ENCODE data around the gene ARHGAP44. TPM values are rescaled to one million over a fixed set of nuclear protein-coding genes. Genes with fewer than 3 reads are reported as not detected.

ARHGAP44 gene
- total RNA-seq, 2 donors from 2014 or later, result 0.21 TPM; not detected in 1

DNA sequence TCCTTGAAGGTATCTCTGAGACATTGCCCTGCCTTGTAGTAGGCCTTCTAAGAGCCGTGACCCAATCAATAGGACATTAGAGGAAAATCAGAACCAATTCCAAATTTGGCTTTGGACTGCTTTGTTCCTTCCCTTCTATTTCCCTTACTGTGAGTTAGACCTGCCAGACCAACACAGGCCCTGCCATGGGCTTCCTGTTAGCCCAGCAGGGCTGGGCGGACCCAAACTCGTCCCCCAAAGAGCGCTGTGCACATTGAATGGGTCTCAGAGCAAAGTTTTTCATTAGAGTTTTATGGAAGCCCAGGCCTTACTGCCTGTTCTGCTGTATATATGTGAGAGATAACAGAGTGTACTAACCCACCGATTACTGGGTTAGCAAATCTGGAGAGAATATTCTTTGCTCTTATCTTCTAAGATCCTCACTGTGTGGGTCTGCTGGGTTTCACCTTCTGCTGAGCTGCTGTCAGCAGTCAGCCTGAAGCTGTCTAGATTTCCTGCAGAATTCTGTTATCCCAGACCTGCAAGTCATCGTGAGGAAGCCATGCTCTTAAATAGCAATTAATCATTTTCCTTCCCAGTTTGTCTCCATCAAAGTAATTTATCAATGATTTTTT, 5.7 kb downstream of the ARHGAP44 start:
- Mint-ChIP-seq H3K4me1 (ENCODE audit: low read depth in 2 of 2) (peaks cover 4% of the 10 kb centered on the region in 2 donors), H3K27me3 (peaks cover 9 to 35% of the 10 kb centered on the region in 2 donors), H3K27ac (no peak overlapping the region), H3K36me3 (no peaks in the 10 kb centered on the region), H3K9me3 (peaks cover 5% of the 10 kb centered on the region), H3K4me3 (no peak overlapping the region)
- DNase-seq (ENCODE audit: low spot score) (no peak), ATAC-seq (no peak)

DNA sequence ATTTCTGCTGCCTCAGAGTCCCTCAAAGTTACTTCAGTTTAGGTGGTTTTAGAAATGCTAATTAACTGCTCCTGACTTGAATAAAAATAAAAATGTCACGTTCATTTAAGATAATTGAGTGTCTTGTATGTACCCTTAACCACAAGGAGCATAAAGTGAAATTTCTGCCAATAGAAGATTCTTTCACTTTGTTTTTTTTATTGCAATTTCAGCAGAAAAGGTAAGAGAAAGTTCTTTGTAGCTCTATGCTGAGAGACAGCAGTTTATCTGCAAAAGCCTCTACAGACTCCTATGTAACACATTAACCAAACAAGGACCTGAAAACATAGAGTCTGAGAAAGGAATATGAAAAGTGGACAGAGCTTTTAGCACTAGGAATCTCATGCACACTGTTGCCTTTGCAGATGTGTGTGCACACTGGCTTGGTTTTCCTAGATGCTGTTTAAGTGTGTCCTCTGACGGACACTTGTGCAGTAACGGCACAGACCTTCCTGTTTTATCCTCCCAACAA, 11.6 kb downstream of the ARHGAP44 start:
- peaks cover 8% of the 10 kb centered on the region for H3K9me3 Mint-ChIP-seq
- H3K36me3 Mint-ChIP-seq, result no peaks in the 10 kb centered on the region
- peaks cover 0 to 13% of the 10 kb centered on the region in 2 donors for H3K27me3 Mint-ChIP-seq
- H3K4me1 Mint-ChIP-seq (ENCODE audit: low read depth in 2 of 2), result no peaks in the 10 kb centered on the region
- no peak overlapping the region for H3K4me3 Mint-ChIP-seq
- no peak for DNase-seq (ENCODE audit: low spot score)
- no peak overlapping the region for H3K27ac Mint-ChIP-seq
- no peak for ATAC-seq

- H3K4me1 Mint-ChIP-seq (ENCODE audit: low read depth in 2 of 2), result no peaks in the 10 kb centered on the region
- DNase-seq (ENCODE audit: low spot score) (no peak), ATAC-seq (no peak)
- H3K4me3 Mint-ChIP-seq, result no peak overlapping the region
- H3K27ac Mint-ChIP-seq, result no peak overlapping the region
- peaks cover 9% of the 10 kb centered on the region for H3K36me3 Mint-ChIP-seq
- H3K27me3 Mint-ChIP-seq, result no peaks in the 10 kb centered on the region
- peaks cover 23% of the 10 kb centered on the region for H3K9me3 Mint-ChIP-seq
Observed at GRCh38 chr17:12806630-12807029, 17.3 kb downstream of the ARHGAP44 start.

DNA sequence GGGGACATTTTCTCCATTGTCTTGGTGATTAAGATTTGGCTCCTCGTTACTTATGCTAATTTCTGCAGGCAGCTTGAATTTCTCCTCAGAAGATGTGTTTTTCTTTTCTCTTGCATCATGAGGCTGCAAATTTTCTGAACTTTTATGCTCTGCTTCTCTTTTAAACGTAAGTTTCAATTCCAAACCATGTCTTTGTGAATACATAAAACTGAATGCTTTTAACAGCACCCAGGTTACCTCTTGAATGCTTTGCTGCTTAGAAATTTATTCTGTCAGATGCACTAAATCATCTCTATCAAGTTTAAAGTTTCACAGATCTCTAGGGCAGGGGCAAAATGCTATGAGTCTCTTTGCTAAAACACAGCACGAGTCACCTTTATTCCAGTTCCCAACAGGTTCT, 19.4 kb downstream of the ARHGAP44 start:
- peaks cover 9% of the 10 kb centered on the region for H3K36me3 Mint-ChIP-seq
- H3K27ac Mint-ChIP-seq, result no peak overlapping the region
- DNase-seq (ENCODE audit: low spot score), result no peak
- H3K9me3 Mint-ChIP-seq, result peaks cover 23% of the 10 kb centered on the region
- no peaks in the 10 kb centered on the region for H3K27me3 Mint-ChIP-seq
- ATAC-seq, result no peak
- no peaks in the 10 kb centered on the region for H3K4me1 Mint-ChIP-seq (ENCODE audit: low read depth in 2 of 2)
- no peak overlapping the region for H3K4me3 Mint-ChIP-seq

GRCh38 chr17:12812877-12813276, 23.6 kb downstream of the ARHGAP44 start:
- ATAC-seq, result no peak
- Mint-ChIP-seq H3K36me3 (no peaks in the 10 kb centered on the region), H3K9me3 (peaks cover 15% of the 10 kb centered on the region)

DNA sequence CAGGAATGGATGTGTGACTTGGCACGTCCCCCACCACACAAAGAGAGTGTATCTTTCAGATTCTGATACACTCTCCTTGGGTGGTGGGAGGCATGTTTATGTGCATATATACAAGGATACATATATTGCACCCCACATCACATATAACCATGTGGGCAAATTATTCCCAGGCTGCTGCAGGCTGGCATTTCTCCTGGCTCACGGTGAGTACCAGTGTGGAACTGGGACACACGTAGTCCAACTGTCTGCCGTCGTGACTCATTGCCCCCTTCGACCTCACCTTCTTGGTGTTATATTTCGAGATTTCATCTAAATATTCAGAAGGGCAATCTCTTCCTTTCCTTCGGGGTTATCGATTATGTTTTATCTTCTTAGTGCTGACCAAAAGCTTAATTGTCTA, 24.4 kb downstream of the ARHGAP44 start:
- ATAC-seq, result no peak
- peaks cover 0 to 13% of the 10 kb centered on the region in 2 donors for H3K27me3 Mint-ChIP-seq
- no peak for DNase-seq (ENCODE audit: low spot score)
- H3K27ac Mint-ChIP-seq, result no peak overlapping the region
- no peak overlapping the region for H3K4me3 Mint-ChIP-seq
- no peaks in the 10 kb centered on the region for H3K36me3 Mint-ChIP-seq
- no peaks in the 10 kb centered on the region for H3K4me1 Mint-ChIP-seq (ENCODE audit: low read depth in 2 of 2)
- peaks cover 15% of the 10 kb centered on the region for H3K9me3 Mint-ChIP-seq

More at GRCh38 chr17:12812877-12813276, 23.6 kb downstream of the ARHGAP44 start:
- Mint-ChIP-seq H3K4me1 (ENCODE audit: low read depth in 2 of 2) (no peaks in the 10 kb centered on the region), H3K4me3 (no peak overlapping the region), H3K27ac (no peak overlapping the region), H3K27me3 (peaks cover 0 to 13% of the 10 kb centered on the region in 2 donors)
- DNase-seq (ENCODE audit: low spot score), result no peak

DNA sequence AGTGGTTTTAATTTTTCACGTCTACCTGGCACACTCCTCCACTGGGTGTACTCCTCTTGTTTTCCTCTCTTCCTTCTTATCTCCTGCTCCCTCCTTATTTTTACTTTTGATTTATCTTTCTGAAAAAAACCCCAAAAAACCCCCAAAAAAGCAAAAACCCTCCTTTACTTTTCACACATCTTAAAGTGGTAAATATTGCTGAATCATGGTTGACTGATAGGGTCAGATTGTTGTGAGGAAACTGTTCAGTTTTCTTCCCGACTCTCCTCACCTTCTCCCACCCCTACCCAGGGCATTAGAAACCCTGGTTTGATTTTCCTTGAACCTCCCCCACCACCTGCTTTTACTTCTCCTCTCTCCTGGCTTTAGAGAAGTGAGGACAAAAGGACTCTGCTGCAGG, 25.4 kb downstream of the ARHGAP44 start:
- H3K27ac Mint-ChIP-seq, result no peak overlapping the region
- no peaks in the 10 kb centered on the region for H3K4me1 Mint-ChIP-seq (ENCODE audit: low read depth in 2 of 2)
- peaks cover 0 to 13% of the 10 kb centered on the region in 2 donors for H3K27me3 Mint-ChIP-seq
- DNase-seq (ENCODE audit: low spot score), result no peak
- peaks cover 6% of the 10 kb centered on the region for H3K9me3 Mint-ChIP-seq
- no peaks in the 10 kb centered on the region for H3K36me3 Mint-ChIP-seq
- no peak overlapping the region for H3K4me3 Mint-ChIP-seq
- ATAC-seq, result no peak

DNA sequence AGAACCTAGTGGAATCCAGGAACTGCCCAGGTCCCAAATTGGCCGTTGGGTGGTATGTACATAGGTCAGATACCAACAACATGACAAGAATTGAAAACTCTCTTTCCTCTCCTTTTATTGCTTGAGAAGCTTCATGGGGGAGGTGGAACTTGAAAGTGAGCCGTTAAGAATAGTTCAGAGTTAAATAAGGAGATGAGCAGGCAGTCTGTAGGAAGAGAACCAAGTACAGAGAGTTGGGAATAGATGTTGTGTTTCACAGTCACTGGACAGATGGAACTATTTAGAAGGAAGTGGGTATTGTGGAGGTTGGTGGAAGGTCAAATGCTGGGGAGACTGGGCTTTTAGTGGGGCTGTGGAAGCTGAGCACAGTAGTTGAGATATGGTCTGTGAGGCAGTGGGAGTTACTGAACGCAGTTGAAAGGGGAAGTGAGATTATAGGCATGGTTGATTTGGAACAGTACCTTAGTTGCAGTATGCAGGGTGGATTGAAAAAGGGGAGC, 26.4 kb downstream of the ARHGAP44 start:
- H3K36me3 Mint-ChIP-seq, result no peaks in the 10 kb centered on the region
- H3K9me3 Mint-ChIP-seq, result peaks cover 7% of the 10 kb centered on the region
- no peak for ATAC-seq
- H3K27me3 Mint-ChIP-seq, result peaks cover 0 to 13% of the 10 kb centered on the region in 2 donors
- DNase-seq (ENCODE audit: low spot score), result no peak
- H3K4me3 Mint-ChIP-seq, result no peak overlapping the region
- H3K27ac Mint-ChIP-seq, result no peak overlapping the region
- H3K4me1 Mint-ChIP-seq (ENCODE audit: low read depth in 2 of 2), result no peaks in the 10 kb centered on the region

GRCh38 chr17:12821376-12821940, 32.2 kb downstream of the ARHGAP44 start:
- peaks cover 3% of the 10 kb centered on the region for H3K9me3 Mint-ChIP-seq
- H3K4me3 Mint-ChIP-seq, result no peak overlapping the region
- no peak for DNase-seq (ENCODE audit: low spot score)
- no peaks in the 10 kb centered on the region for H3K36me3 Mint-ChIP-seq
- ATAC-seq, result no peak
- no peaks in the 10 kb centered on the region for H3K27me3 Mint-ChIP-seq
- H3K4me1 Mint-ChIP-seq (ENCODE audit: low read depth in 2 of 2), result no peaks in the 10 kb centered on the region
- H3K27ac Mint-ChIP-seq, result no peak overlapping the region

- Mint-ChIP-seq H3K9me3 (peaks cover 7% of the 10 kb centered on the region), H3K36me3 (peaks cover 4% of the 10 kb centered on the region), H3K27ac (no peak overlapping the region), H3K4me3 (no peak overlapping the region), H3K27me3 (no peaks in the 10 kb centered on the region), H3K4me1 (ENCODE audit: low read depth in 2 of 2) (no peaks in the 10 kb centered on the region)
- ATAC-seq (no peak), DNase-seq (ENCODE audit: low spot score) (no peak)
Observed at GRCh38 chr17:12826431-12826830, 37.1 kb downstream of the ARHGAP44 start.

DNA sequence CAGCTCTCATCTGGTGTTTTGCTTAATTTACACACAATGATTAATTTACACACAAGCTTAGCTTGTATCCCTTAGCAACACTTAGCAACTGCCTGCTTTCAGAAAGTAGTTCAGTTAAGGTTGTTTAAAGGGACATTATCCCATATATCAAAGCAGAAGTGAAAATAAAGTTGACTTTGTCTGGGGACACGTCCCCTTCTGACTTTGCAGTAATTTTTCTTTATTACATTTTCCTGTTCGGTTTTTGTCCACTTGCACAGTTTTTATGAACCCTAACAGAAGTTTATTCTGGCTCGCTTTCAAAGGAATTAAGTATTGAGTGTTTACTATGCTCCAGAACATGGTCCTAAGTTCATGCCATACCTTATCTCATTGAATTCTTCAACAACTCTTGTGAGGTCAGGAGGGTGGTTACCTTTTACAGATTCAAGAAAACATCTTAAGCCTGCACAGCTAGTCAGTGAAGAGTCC, 41.5 kb downstream of the ARHGAP44 start:
- Mint-ChIP-seq H3K9me3 (peaks cover 22% of the 10 kb centered on the region), H3K36me3 (peaks cover 4% of the 10 kb centered on the region), H3K4me3 (no peak overlapping the region), H3K4me1 (ENCODE audit: low read depth in 2 of 2) (no peaks in the 10 kb centered on the region), H3K27me3 (no peaks in the 10 kb centered on the region), H3K27ac (no peak overlapping the region)
- DNase-seq (ENCODE audit: low spot score), result no peak
- ATAC-seq, result no peak

GRCh38 chr17:12831839-12832238, 42.5 kb downstream of the ARHGAP44 start:
- H3K36me3 Mint-ChIP-seq, result peaks cover 4% of the 10 kb centered on the region
- no peak overlapping the region for H3K27ac Mint-ChIP-seq
- H3K9me3 Mint-ChIP-seq, result peaks cover 22% of the 10 kb centered on the region
- ATAC-seq (no peak), DNase-seq (ENCODE audit: low spot score) (no peak)
- no peaks in the 10 kb centered on the region for H3K27me3 Mint-ChIP-seq
- no peak overlapping the region for H3K4me3 Mint-ChIP-seq
- no peaks in the 10 kb centered on the region for H3K4me1 Mint-ChIP-seq (ENCODE audit: low read depth in 2 of 2)

GRCh38 chr17:12839042-12839441, 49.7 kb downstream of the ARHGAP44 start:
- Mint-ChIP-seq H3K4me3 (no peak overlapping the region), H3K36me3 (no peaks in the 10 kb centered on the region), H3K27me3 (no peaks in the 10 kb centered on the region), H3K9me3 (peaks cover 5% of the 10 kb centered on the region), H3K27ac (no peak overlapping the region), H3K4me1 (ENCODE audit: low read depth in 2 of 2) (no peaks in the 10 kb centered on the region)
- no peak for DNase-seq (ENCODE audit: low spot score)
- no peak for ATAC-seq

GRCh38 chr17:12842936-12843335, 53.6 kb downstream of the ARHGAP44 start:
- H3K9me3 Mint-ChIP-seq, result peaks cover 5% of the 10 kb centered on the region
- no peaks in the 10 kb centered on the region for H3K36me3 Mint-ChIP-seq
- no peaks in the 10 kb centered on the region for H3K27me3 Mint-ChIP-seq
- ATAC-seq, result no peak
- DNase-seq (ENCODE audit: low spot score), result no peak
- no peaks in the 10 kb centered on the region for H3K4me1 Mint-ChIP-seq (ENCODE audit: low read depth in 2 of 2)
- no peak overlapping the region for H3K4me3 Mint-ChIP-seq
- no peak overlapping the region for H3K27ac Mint-ChIP-seq

Measured in natural killer cell treated with Interleukin-12 subunit alpha and Interleukin-12 subunit beta and Interleukin-15 and Interleukin-18, amount 100 ng/mL, for 72 hours (primary cell).